SW480 (cell line): Measurements from ENCODE around the gene RPL6.

Experiments
- DNase-seq: peaks from one replicate; pipeline ENCODE4 v3.0.0-alpha.2; 2016; ENCODE audit warnings: low spot score

RPL6 gene

DNA sequence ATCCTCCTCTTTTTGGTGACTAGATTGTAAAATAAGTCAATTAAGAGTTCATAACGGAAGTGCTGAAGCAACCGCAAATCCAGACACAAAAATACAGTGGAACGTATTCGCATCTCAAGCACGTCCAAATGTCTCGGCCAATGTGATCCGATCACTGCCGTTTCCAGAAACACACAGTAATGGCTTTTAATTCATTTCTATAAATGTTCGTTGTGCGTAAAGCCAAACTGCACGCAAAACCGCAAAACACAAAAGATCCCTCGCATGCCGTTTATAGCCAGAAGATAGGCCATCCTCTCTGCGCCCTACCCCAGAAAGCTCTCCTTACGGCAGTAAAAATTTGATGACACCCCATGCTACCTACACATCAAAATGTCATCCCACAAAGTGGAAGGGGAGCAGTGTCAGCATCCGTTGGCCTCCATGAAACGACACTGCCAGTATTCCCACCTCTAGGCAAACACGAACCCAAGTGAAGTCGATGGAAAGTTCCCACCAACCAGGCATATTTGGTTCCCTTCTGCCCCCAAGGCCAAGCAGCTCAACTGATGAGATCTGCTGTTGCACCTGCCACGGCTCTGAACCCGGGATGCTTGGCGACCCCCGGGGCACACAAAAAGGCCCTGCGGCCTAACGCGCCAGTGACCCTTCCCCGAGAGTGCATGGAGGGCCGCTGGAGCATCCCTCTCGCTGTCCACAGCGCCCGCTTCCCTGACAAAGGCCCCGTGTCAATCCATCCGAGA, 28.6 kb downstream of the RPL6 start:
- no peak for DNase-seq

DNA sequence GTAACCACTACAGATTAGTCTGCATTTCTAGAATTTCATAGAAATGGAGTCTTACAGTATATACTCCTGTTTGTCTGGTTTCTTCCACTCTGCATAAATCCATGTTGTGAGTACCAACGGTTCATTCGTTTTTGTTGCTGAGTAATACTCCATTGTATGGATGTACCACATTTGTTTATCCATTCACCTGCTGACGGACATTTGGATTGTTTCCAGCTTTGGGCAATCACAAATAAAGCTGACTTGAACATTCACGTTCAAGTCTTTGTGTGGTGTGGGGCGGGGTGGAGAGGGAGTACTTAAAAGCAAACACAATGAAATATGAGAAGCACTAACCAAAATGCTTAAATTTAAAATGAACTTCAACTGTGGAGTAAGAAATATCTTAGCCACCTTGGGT, 34.3 kb downstream of the RPL6 start:
- no peak for DNase-seq

DNA sequence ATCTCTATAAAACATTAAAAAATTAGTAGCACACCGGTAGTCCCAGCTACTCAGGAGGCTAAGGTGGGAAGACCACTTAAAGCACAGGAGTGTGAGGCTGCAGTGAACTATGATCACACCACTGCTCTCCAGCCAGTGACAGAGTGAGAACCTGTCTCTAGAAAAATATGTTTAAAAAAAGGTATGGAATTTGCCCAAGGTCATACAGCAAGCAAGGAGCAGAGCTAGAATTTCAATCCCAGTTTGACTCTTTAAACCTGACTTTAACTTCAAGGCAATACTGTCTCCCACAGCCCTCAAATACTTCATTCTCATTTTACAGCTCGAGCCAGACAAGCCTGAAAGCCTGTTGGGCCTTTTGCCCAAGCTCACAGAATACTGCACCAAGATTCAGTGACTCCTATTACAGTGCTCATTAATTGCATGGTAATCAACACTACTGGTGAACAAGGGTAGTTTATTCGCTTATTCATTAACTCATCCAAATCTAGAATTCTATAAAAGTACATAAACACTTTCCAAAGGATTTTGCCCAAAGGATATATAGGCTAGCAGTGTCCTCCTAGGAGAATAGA, 35.2 kb downstream of the RPL6 start:
- DNase-seq: no peak

DNA sequence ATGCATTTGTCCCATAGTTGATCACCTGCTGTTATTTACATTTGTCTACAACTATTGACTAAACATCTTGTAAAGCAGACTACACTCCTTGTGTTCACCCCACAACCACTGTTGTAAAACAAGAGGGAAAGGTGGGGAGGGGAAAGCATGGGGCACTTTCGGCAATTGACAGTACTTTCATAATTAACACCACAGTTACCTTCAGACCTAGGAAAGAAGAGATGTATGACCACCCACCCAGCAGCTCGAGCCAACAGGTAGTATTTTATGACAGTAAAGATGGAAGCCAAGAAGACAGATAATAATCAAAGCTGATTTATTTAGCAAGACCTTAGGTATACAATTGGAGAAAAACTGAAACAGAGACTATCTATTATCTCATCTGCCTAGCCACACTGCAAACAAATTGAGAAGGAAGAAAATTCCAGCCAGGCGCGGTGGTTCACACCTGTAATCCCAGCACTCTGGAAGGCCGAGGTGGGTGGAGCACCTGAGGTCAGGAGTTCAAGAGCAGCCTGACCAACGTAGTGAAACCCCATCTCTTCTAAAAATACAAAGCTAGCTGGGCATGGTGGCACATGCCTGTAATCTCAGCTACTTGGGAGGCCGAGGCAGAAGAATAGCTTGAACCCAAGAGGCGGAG, 38.4 kb downstream of the RPL6 start:
- no peak for DNase-seq

DNA sequence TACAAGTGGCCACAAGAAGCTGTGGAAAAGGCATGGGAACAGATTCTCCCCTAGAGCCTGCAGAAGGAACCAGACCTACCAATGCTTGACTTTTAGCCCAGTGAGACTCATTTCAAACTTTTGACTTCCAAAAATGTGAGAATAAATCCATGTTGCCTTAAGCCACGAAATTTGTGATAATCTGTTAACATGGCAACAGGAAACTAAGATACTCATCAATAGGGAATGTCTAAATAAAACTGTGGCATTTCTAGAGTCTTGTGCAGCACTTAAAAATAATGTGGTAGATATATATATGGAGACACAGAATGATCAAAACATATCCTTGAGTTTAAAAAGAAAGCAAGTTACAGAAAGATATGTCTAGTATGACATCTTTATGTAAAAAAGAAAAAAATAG, 39.2 kb downstream of the RPL6 start:
- DNase-seq: no peak

DNA sequence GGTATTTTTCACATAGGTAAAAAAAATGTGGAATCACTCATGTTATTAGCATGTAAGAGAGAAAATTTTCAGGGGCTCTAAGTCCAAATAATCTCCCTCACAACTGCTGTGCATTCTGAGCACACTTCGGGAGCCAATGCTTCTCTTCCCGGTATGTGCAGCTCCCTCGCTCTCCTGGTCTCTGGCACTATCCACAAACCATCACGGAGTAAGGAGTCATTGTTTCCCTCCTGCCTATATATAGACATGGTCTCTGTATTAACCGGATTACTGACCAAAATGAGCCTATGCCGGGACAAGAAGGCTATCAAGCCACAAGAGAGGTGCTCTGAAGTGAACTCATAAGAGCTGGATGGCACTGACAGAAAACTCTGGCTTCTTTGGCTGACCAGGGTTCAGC, 40.5 kb downstream of the RPL6 start:
- DNase-seq: no peak

DNA sequence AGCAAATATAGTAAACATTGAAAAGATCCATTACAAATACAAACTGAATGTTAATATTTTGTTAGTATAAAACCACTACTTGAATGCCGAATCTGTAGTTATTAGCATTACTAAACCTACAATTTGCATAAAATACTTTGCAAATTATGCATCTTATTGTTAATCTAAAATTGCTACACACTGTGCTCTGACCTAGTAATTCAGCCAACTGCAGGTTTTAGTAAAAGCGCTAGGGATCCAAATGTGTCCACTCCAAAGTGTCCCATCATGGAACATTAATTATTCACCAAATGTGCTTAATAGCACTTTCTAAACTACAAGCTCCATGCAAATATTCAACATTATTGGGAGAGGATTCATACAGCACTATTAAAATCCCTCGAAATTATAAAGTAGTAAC, 41.4 kb downstream of the RPL6 start:
- no peak for DNase-seq

DNA sequence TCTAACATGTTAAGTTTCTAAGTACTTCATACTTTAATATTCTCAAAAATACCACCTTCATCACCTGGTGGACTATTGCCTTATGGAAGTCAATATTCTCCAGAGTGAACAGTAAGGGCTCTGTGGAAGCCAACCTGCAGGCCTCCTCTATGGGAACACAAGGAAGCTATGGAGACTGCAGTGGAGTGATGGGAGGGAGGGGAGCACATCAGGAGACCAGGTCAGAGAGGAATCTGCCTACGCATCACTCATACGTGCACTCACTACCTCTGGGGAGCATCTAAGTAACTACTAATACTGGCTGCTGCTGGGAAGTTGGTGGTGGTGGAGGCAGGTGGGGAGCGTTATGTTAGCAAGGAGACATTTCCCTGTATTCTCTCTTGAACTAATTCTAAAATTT, 47.1 kb downstream of the RPL6 start:
- DNase-seq: no peak

DNA sequence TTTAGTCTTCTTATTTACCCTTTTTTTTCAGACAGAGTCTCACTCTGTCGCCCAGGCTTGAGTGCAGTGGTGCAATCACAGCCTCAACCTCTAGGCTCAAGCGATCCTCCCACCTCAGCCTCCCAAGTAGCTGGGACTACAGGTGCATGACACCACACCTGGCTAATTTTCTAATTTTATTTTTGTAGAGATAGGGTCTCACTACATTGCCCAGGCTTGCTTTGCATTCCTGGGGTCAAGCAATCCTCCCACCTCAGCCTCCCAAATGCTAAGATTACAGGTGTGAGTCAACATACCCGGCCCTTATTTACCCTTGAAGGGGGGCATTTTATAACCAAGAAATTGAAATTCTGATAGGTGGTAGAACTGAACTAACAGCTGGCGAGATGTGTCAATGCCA, 48.1 kb downstream of the RPL6 start:
- no peak for DNase-seq

DNA sequence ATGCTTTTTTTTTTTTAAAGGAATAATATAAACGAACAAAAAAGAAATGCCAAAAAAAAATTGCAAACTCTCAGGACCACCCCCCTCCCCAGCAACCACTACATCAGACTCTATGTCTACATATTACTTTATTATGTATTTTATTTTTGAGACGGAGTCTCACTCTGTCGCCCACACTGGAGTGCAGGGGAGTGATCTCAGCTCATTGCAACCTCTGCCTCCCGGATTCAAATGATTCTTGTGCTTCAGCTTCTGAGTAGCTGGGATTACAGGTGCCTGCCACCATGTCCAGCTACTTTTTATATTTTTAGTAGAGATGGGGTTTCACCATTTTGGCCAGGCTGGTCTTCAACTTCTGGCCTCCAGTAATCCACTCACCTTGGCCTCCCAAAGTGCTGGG, 50.1 kb downstream of the RPL6 start:
- DNase-seq: no peak

DNA sequence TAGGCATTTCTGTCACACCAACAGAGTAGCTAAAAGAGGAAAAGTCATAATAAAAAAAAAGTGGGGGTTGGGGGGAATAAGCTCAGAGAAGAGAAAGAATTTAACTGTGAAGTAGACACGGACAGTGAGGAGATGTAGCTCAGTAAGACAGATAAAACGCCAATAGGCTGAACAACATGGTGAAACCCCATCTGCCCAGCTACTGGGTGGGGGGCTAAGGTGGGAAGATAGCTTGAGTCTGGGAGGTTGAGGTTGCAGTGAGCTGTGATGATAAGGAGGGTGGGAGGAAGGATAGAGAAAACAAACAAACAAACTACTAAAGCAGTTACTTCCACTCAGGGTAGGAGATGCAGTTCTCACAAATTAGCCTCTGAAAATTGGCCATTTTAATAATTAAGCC, 52.2 kb downstream of the RPL6 start:
- no peak for DNase-seq
